Measurements from ENCODE around the gene BICD1.
"Not testable (repeated sequence)": the region's sequence is repeated elsewhere in the genome, so short reads cannot be mapped to it uniquely, and the experiment has no call there.

BICD1 gene

DNA sequence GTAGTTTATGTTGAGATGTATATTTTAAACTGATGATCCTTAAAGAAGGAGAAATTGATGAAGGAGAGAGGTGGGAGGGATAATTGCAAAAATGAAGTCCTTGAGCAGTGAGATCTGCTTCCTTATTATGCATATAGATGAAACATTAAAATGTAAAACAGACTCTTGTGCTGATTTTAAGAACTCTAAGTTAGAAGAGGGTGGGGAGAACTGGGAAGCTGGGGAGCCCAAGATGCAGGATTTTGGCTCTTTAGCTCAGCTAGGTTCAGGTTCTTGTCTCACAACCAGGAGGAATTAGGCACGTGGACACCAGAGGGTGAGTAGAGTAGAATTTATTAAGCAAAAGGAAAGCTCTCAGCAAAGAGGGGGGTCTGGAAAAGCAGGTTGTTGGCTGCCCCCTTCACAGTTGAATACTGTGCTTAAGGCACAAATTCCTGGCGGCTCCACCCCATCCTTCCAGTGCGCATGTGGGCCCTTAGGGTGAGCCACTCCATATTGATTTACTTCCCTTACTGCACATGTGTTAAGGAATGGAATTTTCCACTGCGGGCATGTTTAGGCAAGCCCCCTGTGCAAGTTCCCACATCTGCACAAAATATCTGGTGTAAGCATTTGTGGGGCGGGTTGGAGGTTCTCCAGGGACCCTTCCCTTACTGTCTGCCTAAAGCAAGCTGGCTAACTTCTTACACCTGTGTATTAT lies 141.9 kb downstream of the BICD1 start:
- no peak for DNase-seq (ENCODE audit: low read depth)

GRCh38 chr12:32249777-32250176 lies 143.1 kb downstream of the BICD1 start:
- no peak for DNase-seq (ENCODE audit: low read depth)

DNA sequence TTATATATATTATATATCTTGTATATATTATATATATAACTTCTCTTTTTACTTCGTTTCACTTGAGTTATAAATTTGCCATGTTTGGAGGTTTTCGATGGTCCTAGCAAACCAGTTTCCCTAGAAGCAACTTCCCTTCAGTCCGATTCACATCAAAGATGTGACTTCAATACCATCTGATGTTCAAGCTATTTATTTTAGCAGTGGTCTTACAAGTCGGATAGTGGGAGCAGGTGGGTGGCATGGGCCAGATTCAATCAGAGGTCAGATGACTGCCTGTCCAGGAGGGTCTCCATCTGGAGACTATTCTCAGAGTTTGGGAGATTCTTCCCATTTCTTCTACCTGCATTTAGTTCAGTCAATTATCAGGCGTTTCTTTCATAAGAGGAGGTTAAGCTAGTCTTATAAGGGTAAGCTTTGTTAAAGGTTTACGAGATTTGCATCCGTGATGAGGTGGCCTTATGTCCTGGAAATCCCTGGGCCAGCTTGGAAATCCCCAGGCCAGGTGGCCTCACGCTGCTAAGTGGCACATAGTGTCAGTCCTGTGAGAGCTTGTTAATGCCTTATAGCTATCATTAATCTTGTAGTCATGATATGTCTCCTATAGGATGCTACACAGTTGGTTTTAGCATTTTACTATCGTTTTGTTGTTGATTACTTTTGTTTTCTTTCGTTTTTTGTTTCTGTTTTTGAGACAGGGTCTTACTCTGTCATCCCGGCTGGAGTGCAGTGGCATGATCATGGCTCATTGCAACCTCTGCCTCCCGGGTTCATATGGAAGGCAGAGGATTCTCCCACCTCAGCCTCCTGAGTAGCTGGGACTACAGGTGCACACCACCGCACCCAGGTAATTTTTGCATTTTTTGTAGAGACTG lies 145.8 kb downstream of the BICD1 start:
- DNase-seq (ENCODE audit: low read depth), result no peak

DNA sequence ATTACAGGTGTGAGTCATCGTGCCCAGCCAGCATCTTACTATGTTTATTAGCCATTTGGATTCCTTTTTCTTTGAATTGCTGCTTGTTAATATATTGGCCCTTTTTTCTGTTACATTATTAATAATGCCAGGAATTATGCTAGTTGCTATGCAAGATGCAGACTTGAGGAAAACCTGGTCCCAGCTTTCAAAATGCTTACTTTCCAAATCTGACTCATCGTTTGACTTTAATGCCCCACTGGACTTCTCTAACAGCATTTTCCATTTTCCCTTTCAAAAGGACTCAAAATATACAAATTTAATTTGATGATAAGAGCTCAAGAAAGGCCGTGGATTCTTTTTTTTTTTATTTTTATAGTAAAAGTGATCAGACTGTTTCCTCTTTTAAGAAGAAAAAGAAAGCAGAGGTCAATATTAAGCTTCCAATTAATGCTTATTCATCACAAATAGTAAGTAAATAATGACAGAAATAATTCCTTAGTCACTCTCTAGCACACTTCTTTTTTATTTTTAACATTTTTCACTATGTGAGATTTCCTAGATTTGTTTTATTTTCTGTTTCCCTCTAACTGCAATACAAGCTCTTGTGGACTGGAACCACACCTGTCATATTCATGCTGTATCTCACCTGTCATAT lies 146.6 kb downstream of the BICD1 start:
- no peak for DNase-seq (ENCODE audit: low read depth)

DNA sequence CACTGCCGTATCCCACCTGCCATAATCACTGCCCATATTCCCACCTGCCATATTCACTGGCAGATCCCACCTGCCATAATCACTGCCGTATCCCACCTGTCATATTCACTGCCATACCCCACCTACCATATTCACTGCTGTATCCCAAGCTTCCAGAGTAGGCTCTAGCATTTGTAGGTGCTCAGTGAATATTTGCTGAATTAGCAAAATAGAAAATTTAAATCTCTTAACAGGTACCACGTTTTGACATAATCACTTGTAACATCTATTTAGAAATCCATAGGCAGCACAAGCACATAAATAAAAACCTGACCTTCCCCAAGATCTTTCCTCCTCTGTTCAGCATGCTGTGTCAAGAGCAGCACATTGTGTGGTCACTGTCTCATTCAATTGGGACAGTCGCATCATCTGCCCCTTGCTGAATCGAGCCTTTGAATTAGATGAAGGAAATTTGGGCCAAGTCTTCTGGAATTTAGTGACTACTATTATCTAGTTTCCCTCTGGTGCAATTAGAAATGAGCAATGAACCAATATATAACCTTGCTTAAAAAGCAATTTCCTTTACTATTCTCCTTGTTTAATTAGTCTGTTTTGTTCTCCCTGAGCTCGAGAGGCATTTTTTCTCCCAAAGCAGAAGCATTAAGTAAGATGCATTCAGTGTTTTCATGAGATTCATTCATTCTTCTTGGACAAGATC lies 147.8 kb downstream of the BICD1 start:
- no peak for DNase-seq (ENCODE audit: low read depth)

DNA sequence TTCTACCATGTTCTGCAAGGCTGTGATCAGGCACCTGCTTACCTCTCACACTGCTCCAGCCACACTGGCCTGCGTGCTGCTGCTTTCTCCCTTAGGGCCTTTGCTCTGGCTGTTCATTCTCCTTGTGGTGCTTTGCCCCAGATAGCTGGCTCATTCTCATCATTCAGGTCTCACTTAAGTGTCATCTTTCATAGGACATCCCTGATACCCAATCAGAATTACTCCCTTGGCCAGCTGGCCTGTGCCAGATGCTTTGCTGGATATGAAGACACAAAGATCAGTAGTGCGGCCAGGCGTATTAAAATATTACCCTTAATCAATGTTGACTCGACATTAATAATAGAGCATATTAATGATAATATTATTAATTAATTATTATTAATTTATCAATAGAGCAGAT lies 148.9 kb downstream of the BICD1 start:
- no peak for DNase-seq (ENCODE audit: low read depth)

DNA sequence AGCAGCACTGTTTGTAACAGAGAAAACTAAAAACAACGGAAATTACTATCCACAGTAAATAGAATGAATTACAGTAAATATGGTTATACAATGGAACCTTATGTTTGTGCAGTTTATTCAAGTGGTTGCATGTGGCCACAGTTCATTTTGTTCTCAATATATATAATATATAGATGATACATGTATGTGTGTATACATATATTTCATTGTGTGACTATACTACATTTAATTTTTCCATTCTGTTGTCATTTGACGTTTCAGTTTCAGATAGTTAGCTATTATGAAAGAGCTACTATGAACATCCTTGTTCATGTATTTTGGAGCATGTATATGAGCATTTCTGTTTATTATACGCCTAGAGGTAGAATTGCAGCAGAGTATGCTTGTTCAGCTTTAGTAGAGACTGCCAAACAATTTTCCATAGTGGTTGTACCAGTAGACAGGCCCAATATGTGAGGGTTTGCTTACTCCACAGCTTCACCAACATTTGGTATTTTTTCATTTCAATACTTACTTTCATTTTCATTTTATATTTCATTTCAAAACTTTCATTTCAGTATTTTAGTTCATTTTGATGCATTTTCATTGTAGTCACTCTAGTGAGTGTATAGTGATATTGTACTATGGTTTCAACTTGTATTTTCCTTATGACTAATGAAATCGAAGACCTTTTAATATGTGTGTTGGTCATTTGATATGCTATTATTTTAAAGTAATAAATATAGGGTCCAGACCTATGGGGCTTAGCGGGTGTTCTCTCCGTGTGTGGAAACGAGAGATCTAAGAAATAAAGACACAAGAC lies 151.2 kb downstream of the BICD1 start:
- no peak for DNase-seq (ENCODE audit: low read depth)

GRCh38 chr12:32260696-32261095 lies 154.0 kb downstream of the BICD1 start:
- no peak for DNase-seq (ENCODE audit: low read depth)

DNA sequence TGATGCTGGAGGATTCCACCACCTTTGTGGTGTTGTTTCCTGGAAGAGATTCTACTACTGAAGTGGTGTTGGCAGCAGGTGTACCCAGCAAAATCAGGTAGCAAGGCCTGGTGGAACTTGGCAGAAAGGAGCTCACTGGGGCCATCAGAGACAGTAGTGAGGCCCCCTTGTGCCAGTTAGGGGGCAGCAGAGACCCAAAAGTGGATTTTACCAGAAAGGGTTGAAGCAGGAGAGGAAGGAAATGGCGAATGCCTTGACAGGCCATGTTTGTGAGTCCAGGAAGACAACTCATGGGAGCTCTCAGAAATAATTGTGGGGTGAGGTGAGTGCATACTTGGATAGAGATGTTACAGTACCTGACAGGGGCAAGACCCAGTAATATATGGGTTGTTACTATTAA lies 155.0 kb downstream of the BICD1 start:
- DNase-seq (ENCODE audit: low read depth), result no peak

- DNase-seq (ENCODE audit: low read depth), result no peak
Observed at GRCh38 chr12:32264961-32265360, 158.3 kb downstream of the BICD1 start.

GRCh38 chr12:32265456-32265855 lies 158.8 kb downstream of the BICD1 start:
- no peak for DNase-seq (ENCODE audit: low read depth)

DNA sequence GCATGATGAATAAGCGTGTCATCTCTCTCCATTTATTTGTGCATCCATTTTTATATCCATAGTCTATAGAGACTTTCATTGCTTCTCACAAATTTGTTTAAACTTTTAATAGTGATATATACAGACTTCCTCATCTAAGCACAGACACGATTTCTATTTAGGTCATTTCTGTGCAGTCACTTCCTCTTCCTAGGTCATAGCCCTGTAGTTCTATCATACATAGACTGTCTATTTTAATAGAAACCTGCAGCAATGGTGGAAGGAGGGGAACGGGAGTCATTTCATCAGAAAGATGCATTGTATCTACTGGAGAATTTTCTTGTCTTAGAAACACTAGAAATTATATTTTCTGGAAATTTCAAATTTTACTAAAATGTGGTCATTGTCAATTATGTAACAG lies 159.3 kb downstream of the BICD1 start:
- no peak for DNase-seq (ENCODE audit: low read depth)

GRCh38 chr12:32266756-32267155 lies 160.1 kb downstream of the BICD1 start:
- DNase-seq (ENCODE audit: low read depth), result no peak

DNA sequence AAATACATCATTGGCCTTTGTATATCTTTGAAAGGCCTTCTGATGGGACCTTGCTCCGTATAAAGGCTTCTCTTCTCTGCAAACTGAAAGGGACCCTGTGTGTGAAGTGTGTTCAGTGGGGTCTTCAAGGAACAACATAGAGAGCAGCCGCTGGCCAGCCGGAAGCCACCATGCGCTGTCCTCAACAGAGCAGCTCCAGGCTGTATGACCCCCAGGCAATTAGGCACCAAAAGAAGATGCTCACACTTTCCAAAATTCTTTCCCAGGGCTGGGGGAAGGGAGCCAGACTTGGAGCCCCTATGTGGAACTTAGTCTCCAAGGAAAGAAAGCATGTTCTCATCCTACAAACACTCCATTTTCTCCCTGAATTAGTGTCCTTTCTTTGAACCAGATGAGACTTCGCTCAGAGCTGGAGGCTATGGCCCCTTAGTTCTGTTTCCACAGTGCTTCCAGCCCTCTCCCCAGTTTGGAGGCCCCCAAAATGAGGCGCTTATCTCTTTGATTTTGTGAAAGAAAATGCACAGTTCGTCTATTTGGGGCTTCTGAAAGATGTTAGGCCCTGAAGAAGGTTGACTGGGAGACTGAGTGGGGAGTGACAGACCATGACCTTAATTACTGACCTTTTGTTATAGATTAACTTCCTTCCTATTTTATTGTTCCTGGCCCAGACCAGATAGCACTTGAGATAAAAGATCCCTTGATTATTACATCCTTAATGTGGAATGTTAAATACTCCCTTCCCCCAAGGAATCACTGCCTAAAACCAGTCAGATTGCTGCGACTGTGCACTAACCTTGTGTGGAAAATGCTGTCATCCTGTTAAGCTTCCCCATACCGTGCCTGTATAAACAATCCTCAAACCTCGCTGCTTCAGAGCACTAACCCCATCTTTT lies 164.4 kb downstream of the BICD1 start:
- DNase-seq (ENCODE audit: low read depth), result no peak

GRCh38 chr12:32272465-32272864 lies 165.8 kb downstream of the BICD1 start:
- DNase-seq (ENCODE audit: low read depth), result no peak

DNA sequence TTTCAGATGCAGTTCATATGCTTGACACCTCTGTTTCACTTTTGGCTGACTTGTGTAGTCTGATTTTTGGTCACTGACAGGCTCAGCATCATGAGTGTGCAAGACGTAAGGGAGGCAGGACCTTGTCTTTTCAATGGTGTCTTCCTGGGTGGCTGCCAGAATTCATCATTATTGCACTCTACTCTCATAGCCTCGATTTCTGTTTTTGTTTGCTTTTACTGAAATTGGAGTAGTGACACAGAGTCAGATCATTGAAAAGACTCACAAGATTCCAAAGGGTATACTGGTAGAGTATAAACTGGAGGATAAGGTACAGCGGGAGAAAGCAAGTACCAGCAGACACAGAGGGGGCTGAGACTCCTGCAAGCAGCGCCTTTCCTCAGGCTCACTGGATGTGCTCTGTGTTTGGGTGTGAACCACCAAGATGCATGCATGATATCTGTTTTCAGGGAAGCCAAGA lies 166.4 kb downstream of the BICD1 start:
- DNase-seq (ENCODE audit: low read depth), result no peak

- DNase-seq (ENCODE audit: low read depth), result no peak
Observed at GRCh38 chr12:32273712-32274111, 167.1 kb downstream of the BICD1 start.

DNA sequence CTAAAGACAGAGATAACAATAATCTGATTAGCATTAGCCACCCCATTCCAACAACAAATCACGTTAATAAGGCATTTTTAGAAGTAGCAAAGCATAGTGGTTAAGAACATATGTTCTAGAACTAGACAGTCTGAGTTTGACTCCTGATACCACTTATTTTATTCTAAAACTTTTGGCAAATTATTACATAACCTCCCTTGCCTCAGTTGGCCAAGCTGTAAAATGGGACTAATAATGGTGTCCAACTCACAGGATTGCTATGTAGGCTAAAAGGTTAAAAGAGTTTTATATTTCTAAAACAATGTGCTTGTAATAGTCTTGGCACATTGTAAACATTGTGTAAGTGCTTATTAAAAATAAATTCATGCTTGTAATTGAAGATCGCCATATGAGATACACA lies 168.0 kb downstream of the BICD1 start:
- DNase-seq (ENCODE audit: low read depth), result no peak

DNA sequence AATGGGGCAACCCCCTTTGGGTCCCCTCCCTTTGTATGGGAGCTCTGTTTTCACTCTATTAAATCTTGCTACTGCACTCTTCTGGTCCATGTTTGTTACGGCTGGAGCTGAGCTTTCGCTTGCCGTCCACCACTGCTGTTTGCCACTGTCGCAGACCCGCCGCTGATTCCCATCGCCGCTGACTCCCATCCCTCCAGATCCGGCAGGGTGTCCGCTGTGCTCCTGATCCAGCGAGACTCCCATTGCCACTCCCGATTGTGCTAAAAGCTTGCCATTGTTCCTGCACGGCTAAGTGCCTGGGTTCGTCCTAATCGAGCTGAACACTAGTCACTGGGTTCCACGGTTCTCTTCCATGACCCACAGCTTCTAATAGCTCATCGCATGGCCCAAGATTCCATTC lies 168.9 kb downstream of the BICD1 start:
- not testable (repeated sequence) for DNase-seq (ENCODE audit: low read depth)

- no peak for DNase-seq (ENCODE audit: low read depth)
Observed at GRCh38 chr12:32277774-32278173, 171.1 kb downstream of the BICD1 start.

Data from activated T-helper 9 cell treated with anti-CD3 and anti-CD28 coated beads, Interleukin-2, amount 50 U/mL, for 16 hours (primary cell).